ENCODE data around the gene ABCB11.
"Not testable (repeated sequence)": the region's sequence is repeated elsewhere in the genome, so short reads cannot be mapped to it uniquely, and the experiment has no call there.

- not testable (repeated sequence) for TF ChIP-seq CTCF, POLR2A (IDR thresholded peaks at IDR 0.05)
Observed at GRCh38 chr2:168932174-168932573, 99.0 kb downstream of the ABCB11 start.
